Astrocyte of the spinal cord (primary cell): ENCODE data around the gene TMEM45A.
A peak's percentile ranks its signal among the peaks of the same experiment; 100 is the strongest.

Source experiments
- DNase-seq: peaks from one replicate; pipeline ENCODE4 v3.0.0; 2011; ENCODE audit warnings: low read depth, low spot score
- H3K4me3 ChIP-seq: 2 replicates; pipeline ENCODE4 v1.5.1; 2011; ENCODE audit warnings: low read depth, mild to moderate bottlenecking, low read length, moderate library complexity
- in situ Hi-C: cut with HindIII; loops from 2 replicates; pipeline ENCODE4 v1.10.0; 2017; ENCODE audit warnings: low sequenced_read_pairs
- TF ChIP-seq, protein P1 (sequence below): IDR thresholded peaks from 2 replicates; pipeline ENCODE4 v1.5.1; 2012; ENCODE audit warnings: low read depth, mild to moderate bottlenecking, low read length, inconsistent platforms

The TMEM45A gene

DNA sequence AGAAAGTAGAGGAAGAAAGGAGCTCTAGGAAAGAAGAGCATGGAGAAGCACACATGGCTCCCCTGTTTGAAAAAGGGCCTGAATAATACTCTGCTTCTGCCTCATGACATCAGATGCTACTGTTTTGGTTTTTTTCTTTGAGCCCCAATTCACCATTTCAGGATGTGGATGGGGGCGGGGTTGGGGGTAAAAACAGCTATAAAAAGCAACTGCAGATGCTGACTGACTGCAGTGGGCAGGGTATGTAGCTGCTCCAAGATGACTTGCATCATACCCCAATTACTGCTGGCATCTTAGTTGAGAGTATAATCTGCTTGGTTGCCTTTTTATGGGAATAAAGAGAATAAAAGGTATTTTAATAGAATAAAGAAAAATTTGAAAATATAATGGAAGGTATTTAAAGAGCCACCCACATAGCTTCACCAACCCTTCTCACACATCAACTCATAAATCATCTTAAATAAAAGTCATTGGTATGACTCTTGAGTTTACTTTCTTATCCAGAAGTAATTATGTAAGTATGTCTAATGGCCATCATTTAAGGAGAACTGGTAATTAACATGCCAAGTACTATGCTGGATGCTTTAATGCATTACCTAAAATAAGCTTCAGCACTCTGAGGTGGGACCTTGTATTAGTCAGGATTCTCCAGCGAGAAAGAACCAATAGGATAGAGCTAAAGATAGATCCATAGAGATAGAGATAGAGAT is 36.4 kb upstream of the TMEM45A start:
- TF ChIP-seq, protein P1, sequence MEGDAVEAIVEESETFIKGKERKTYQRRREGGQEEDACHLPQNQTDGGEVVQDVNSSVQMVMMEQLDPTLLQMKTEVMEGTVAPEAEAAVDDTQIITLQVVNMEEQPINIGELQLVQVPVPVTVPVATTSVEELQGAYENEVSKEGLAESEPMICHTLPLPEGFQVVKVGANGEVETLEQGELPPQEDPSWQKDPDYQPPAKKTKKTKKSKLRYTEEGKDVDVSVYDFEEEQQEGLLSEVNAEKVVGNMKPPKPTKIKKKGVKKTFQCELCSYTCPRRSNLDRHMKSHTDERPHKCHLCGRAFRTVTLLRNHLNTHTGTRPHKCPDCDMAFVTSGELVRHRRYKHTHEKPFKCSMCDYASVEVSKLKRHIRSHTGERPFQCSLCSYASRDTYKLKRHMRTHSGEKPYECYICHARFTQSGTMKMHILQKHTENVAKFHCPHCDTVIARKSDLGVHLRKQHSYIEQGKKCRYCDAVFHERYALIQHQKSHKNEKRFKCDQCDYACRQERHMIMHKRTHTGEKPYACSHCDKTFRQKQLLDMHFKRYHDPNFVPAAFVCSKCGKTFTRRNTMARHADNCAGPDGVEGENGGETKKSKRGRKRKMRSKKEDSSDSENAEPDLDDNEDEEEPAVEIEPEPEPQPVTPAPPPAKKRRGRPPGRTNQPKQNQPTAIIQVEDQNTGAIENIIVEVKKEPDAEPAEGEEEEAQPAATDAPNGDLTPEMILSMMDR: no peak
- in situ Hi-C loops: no loop called here
- no peak overlapping the region for H3K4me3 ChIP-seq
- DNase-seq: no peak

DNA sequence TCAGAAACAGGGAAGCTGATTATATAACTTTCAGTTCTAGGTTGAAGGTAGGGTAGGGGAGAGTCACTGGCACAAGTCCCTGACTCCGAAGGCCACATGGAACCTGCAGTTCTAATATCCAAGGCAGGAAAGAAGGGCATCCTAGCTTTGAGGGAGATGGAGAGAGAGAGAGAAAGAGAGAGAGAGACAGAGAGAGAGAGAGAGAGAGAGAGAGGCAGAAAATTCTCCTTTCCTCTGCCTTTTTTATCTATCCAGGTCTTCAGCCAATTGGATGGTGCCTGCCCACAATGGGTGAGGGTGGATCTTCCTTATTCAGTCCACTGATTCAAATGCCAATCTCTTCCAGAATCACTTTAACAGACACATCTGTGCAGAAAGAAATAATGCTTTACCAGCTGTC is 35.7 kb upstream of the TMEM45A start:
- in situ Hi-C loops: no loop called here
- H3K4me3 ChIP-seq: no peak overlapping the region
- TF ChIP-seq, protein P1: no peak
- no peak for DNase-seq

DNA sequence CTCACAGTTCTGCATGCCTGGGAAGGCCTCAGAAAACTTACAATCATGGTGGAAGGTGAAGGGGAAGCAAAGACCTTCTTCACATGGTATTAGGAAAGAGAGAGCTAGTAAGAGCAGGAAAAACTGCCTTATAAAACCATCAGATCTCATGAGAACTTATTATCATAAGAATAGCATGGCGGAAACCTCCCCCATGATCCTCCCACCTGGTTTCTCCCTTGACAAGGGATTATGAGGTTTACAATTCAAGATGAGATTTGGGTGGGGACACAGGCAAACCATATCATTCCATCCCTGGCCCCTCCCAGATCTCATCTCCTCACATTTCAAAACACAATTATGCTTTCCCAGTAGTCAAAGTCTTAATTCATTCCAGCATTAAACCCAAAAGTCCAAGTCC is 34.6 kb upstream of the TMEM45A start:
- in situ Hi-C loops: no loop called here
- H3K4me3 ChIP-seq: no peak overlapping the region
- no peak for DNase-seq
- TF ChIP-seq, protein P1: no peak

DNA sequence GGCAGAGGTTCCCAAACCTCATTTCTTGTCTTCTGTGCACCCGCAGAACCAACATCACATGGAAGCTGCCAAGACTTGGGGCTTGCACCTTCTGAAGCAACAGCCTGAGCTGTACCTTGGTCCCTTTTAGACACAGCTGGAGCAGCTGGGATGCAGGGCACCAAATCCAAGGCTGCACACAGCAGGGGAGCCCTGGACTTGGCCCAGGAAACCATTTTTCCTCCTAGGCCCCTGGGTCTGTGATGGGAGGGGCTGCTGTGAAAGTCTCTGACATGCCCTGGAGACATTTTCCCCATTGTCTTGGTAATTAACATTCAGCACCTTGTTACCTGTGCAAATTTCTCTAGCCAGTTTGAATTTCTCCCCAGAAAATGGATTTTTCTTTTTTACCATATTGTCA is 33.6 kb upstream of the TMEM45A start:
- TF ChIP-seq, protein P1: no peak
- in situ Hi-C loops: no loop called here
- DNase-seq: no peak
- H3K4me3 ChIP-seq: no peak overlapping the region

DNA sequence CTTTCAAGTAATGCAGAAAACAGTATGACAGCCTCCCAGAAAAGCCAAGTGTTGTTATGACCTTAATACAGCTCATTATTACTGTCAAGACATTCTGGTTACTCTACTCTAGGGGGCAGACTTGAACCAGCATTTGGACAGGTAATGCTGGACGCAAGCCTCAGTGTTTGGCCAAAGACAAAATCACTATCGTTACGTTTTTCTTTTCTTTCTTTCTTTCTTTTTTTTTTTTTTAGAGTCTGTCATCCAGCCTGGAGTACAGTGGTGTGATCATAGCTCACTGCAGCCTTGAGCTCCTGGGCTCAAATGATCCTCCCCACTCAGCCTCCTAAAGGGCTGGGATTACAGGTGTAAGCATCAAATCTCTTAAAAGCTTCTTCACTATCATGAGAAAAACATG is 29.4 kb upstream of the TMEM45A start:
- peak; percentile 73 for DNase-seq
- H3K4me3 ChIP-seq: no peak overlapping the region
- TF ChIP-seq, protein P1: peak; percentile 75
- in situ Hi-C loops: no loop called here

DNA sequence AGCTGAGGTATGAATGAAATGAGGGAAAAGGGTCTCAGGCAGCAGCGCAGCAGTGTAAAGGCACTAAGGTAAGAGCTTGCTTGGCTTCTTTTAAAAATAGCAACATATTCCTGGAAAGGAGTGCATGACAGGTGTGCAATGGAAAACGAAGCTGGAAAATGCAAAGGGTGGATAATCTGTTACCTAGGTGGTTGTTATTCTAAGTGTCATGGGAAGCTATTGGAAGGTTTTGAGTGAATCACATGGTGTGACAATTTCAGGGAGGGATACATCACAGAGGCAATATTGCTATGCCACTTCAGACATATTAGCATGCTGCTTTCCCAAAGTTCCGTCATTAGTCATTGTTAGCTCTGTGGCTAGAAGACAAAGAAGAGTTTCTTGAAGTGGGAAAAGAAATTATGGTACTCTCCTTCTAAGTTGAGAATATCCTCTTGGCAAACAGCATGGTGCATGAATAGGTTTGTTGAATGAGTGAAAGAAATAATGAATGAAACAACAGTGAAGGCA is 28.7 kb upstream of the TMEM45A start:
- in situ Hi-C loops: no loop called here
- DNase-seq: no peak
- TF ChIP-seq, protein P1: no peak
- H3K4me3 ChIP-seq: no peak overlapping the region
